Neural cell (in vitro differentiated cells): ENCODE data around the gene UBE4A.

Experiments used
- CTCF ChIP-seq: fragments of 450-650 bp; IDR thresholded peaks from 2 replicates; pipeline ENCODE4 v1.5.1; 2014; ENCODE audit warnings: antibody characterized with exemption, mild to moderate bottlenecking, moderate library complexity; ENCODE audit not compliant: poor library complexity, severe bottlenecking
- EZH2 ChIP-seq: fragments of 200-600, 300-800 bp; shearing (Covaris generic), sonication (generic); IDR thresholded peaks from 2 replicates; pipeline ENCODE4 v1.6.1; 2014; ENCODE audit warnings: antibody characterized with exemption, low read length, borderline replicate concordance, mild to moderate bottlenecking; ENCODE audit not compliant: insufficient read depth, poor library complexity, severe bottlenecking
- RAD21 ChIP-seq: fragments of 450-650 bp; conservative IDR thresholded peaks from 2 replicates; pipeline ENCODE4 v1.6.1; 2014; ENCODE audit warnings: antibody characterized with exemption, mild to moderate bottlenecking, moderate library complexity
- TAF1 ChIP-seq: IDR thresholded peaks from 2 replicates; pipeline ENCODE4 v1.6.1; 2012; ENCODE audit warnings: low read depth

GRCh38 chr11:118397448-118397847 is 38.0 kb downstream of the UBE4A start:
- TF ChIP-seq EZH2 (no peak), CTCF (no peak), RAD21 (no peak), TAF1 (no peak)
